ENCODE results near the gene ALOX12B. TPM values are rescaled to one million over a fixed set of nuclear protein-coding genes. Genes with fewer than 3 reads are reported as not detected.

Gene ALOX12B
- total RNA-seq, 1 experiment from 2014 or later: not detected

DNA sequence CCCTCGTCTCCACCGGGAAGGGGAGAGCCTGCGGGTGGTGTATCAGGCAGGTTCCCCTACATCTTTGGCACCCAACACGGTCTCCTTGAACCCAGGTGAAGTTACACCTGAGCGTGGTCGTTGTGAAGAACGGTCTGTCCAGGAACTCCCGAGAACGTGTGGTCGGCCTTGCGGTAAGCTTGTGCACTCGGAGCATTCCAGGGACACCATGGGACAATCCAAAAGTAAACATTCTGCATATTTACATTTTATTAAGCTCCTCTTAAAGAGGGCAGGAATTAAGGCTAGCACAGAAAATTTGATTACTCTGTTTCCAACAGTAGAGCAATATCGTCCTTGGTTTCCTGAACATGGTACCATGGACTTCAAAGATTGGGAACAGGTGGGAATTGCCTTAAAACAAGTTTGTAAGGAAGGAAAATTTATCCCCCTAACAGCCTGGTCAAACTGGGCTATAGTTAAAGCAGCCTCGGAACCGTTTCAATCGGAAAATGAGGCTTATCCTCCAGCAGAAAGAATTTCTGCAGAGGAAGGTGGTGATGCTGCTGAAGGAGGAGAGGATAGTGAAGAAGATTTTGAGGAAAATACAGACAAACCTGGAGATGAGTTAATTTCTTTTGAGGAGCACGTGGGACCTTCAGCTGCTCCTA, 30.4 kb downstream of the ALOX12B start:
- Histone ChIP-seq H3K9me2 (ENCODE audit: insufficient read depth) (no peaks in the 10 kb centered on the region), H3K4me3 (no peak overlapping the region), H3K27me3 (ENCODE audit: insufficient read depth, low read depth) (peaks cover 4% of the 10 kb centered on the region), H4K20me1 (ENCODE audit: insufficient read depth) (no peaks in the 10 kb centered on the region), H3K79me2 (ENCODE audit: low read depth) (no peaks in the 10 kb centered on the region), H3K9me3 (ENCODE audit: insufficient read depth, low read depth) (no peaks in the 10 kb centered on the region), H3K4me2 (peak overlapping the region; percentile 65; the same call in 1 of the 2 replicates), H3K27ac (no peak overlapping the region), H3K4me1 (replicated peaks; ENCODE audit: insufficient read depth) (peaks cover 28% of the 10 kb centered on the region), H3K36me3 (ENCODE audit: low read depth) (no peaks in the 10 kb centered on the region), H2AFZ (no peak overlapping the region), H3F3A (ENCODE audit: insufficient read depth, low read depth) (peaks cover 12% of the 10 kb centered on the region; the same call in 1 of the 2 replicates)
- TF ChIP-seq EZH2 (IDR thresholded peaks at IDR 0.05; ENCODE audit: low read depth) (no peak), CTCF (conservative IDR thresholded peaks at IDR 0.05) (no peak)
- POLR2A ChIA-PET (ENCODE audit: unreplicated experiment): interaction anchor here (0.5 to 0.7 kb wide), 3 partner anchors 144 to 685 kb away, joined by 3 to 5 read pairs (median 5); no protein-coding TSS in a partner anchor
- intact Hi-C loops (cut with micrococcal nuclease; ENCODE audit: unreplicated experiment): loop anchor here (1.0 to 5.0 kb wide), 6 partner anchors 41 to 314 kb away; no protein-coding TSS in a partner anchor
- no TSS peak for BruUV-seq (replicated peaks)
- DNase-seq: no peak
- CTCF ChIA-PET: interaction anchor here (0.6 to 2.4 kb wide), 8 partner anchors 16 to 382 kb away, joined by 3 to 10 read pairs (median 4); no protein-coding TSS in a partner anchor

GRCh38 chr17:8056232-8056975, 31.1 kb downstream of the ALOX12B start:
- H2AFZ ChIP-seq: no peak overlapping the region; the same call in 1 of the 2 replicates
- peak overlapping the region; percentile 56 for H3K4me2 ChIP-seq
- H3K36me3 ChIP-seq (ENCODE audit: low read depth): no peaks in the 10 kb centered on the region
- peak; percentile 29 to 68 for DNase-seq
- no peak for TF ChIP-seq CTCF (conservative IDR thresholded peaks at IDR 0.05)
- TF ChIP-seq EZH2 (IDR thresholded peaks at IDR 0.05; ENCODE audit: low read depth): no peak
- H3K79me2 ChIP-seq (ENCODE audit: low read depth): no peaks in the 10 kb centered on the region
- H3K27ac ChIP-seq: peak overlapping the region; percentile 40; the same call in 1 of the 2 replicates
- POLR2A ChIA-PET (ENCODE audit: unreplicated experiment): interaction anchor here (0.7 kb wide), 1 partner anchor 684 kb away, joined by 5 read pairs; no protein-coding TSS in a partner anchor
- BruUV-seq (replicated peaks): no TSS peak
- no peaks in the 10 kb centered on the region for H4K20me1 ChIP-seq (ENCODE audit: insufficient read depth)
- no peaks in the 10 kb centered on the region; the same call in none of the 2 replicates for H3K27me3 ChIP-seq (ENCODE audit: insufficient read depth, low read depth)
- peaks cover 28% of the 10 kb centered on the region for H3K4me1 ChIP-seq (replicated peaks; ENCODE audit: insufficient read depth)
- H3F3A ChIP-seq (ENCODE audit: insufficient read depth, low read depth): peaks cover 12% of the 10 kb centered on the region; the same call in 1 of the 2 replicates
- intact Hi-C loops (cut with micrococcal nuclease; ENCODE audit: unreplicated experiment): loop anchor here (5.0 kb wide), 2 partner anchors 64 to 234 kb away; no protein-coding TSS in a partner anchor
- no peaks in the 10 kb centered on the region for H3K9me3 ChIP-seq (ENCODE audit: insufficient read depth, low read depth)
- no peaks in the 10 kb centered on the region for H3K9me2 ChIP-seq (ENCODE audit: insufficient read depth)
- CTCF ChIA-PET: interaction anchor here (0.6 to 2.4 kb wide), 8 partner anchors 15 to 946 kb away, joined by 3 to 10 read pairs (median 4); no protein-coding TSS in a partner anchor
- no peak overlapping the region for H3K4me3 ChIP-seq

DNA sequence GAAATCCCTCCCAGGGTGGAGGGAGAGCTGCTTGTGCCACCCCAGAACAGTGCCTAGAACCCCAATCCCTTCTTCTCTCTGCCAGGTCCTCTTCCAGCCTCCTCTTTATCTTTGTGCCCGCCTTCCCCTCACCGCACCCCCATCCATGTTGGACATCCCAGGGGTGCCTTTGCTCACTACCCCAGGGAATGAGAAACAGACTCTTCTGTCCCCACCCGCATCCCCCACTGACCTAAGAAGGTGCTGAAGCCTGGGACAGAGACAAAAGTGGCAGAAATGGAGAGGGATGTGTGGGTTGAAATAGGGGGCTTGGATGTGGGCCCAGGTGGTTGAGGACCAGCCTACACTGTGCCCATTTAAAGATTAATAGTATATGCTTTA, 31.7 kb downstream of the ALOX12B start:
- DNase-seq: no peak
- H3K9me2 ChIP-seq (ENCODE audit: insufficient read depth): no peaks in the 10 kb centered on the region
- no peaks in the 10 kb centered on the region; the same call in none of the 2 replicates for H3K27me3 ChIP-seq (ENCODE audit: insufficient read depth, low read depth)
- H3K27ac ChIP-seq: peak overlapping the region; percentile 40; the same call in 1 of the 2 replicates
- intact Hi-C loops (cut with micrococcal nuclease; ENCODE audit: unreplicated experiment): loop anchor here (5.0 kb wide), 2 partner anchors 64 to 234 kb away; no protein-coding TSS in a partner anchor
- H4K20me1 ChIP-seq (ENCODE audit: insufficient read depth): no peaks in the 10 kb centered on the region
- no peaks in the 10 kb centered on the region for H3K9me3 ChIP-seq (ENCODE audit: insufficient read depth, low read depth)
- H3F3A ChIP-seq (ENCODE audit: insufficient read depth, low read depth): peaks cover 12% of the 10 kb centered on the region; the same call in 1 of the 2 replicates
- BruUV-seq (replicated peaks): no TSS peak
- no peak overlapping the region for H3K4me3 ChIP-seq
- no peak overlapping the region for H2AFZ ChIP-seq
- CTCF ChIA-PET: interaction anchor here (0.6 to 2.4 kb wide), 5 partner anchors 14 to 946 kb away, joined by 3 to 10 read pairs (median 6); no protein-coding TSS in a partner anchor
- H3K36me3 ChIP-seq (ENCODE audit: low read depth): no peaks in the 10 kb centered on the region
- POLR2A ChIA-PET (ENCODE audit: unreplicated experiment): no interaction called here
- H3K79me2 ChIP-seq (ENCODE audit: low read depth): no peaks in the 10 kb centered on the region
- H3K4me1 ChIP-seq (replicated peaks; ENCODE audit: insufficient read depth): peaks cover 28% of the 10 kb centered on the region
- peak overlapping the region; percentile 56 for H3K4me2 ChIP-seq
- TF ChIP-seq EZH2 (IDR thresholded peaks at IDR 0.05; ENCODE audit: low read depth): no peak

All from PC-9 (cell line).